Erythroblast (primary cell): ENCODE results near the gene ARSB.

Source experiments
- GATA1 ChIP-seq: IDR thresholded peaks from 2 replicates; pipeline ENCODE4 v1.6.1; 2011; ENCODE audit warnings: low read depth, mild to moderate bottlenecking, control low read depth, low read length, moderate library complexity
- POLR2A ChIP-seq: IDR thresholded peaks from 2 replicates; pipeline ENCODE4 v1.6.1; 2011; ENCODE audit warnings: mild to moderate bottlenecking, low read length

- no peak for TF ChIP-seq POLR2A
- TF ChIP-seq GATA1 = no peak
Observed at GRCh38 chr5:78756858-78757257, 228.3 kb downstream of the ARSB start.
